PC-9 (cell line): Measurements from ENCODE around the gene MCTP1. TPM values are rescaled to one million over a fixed set of nuclear protein-coding genes. Genes with fewer than 3 reads are reported as not detected.

Experiments
- BruUV-seq: library from RNA; stranded (reverse); fragments of 400-500 nt; replicated peaks from 2 replicates; lab custom pipeline; 2021; lab: Mats Ljungman, UMichigan
- CTCF ChIA-PET: fragments of 300-600 bp; sonication (Branson Sonifier 250); formaldehyde crosslinking; loops from one replicate; lab custom pipeline; 2022; ENCODE audit warnings: antibody characterized with exemption; lab: Charles Lee
- POLR2A ChIA-PET: fragments of 300-600 bp; sonication (Branson Sonifier 250); formaldehyde crosslinking; loops from one replicate; lab custom pipeline; 2022; ENCODE audit warnings: antibody characterized with exemption; ENCODE audit not compliant: unreplicated experiment; lab: Charles Lee
- DNase-seq, 2 experiments: peaks; one replicate each; pipeline versions ENCODE4 v3.0.0 to v3.0.0-alpha.2; 2015 to 2022; ENCODE audit warnings: mixed read lengths in 1 of 2
- H2AFZ ChIP-seq: fragments of 200-600 bp; sonication (generic); 2 replicates; pipeline ENCODE4 v1.8.1; 2017; ENCODE audit warnings: antibody characterized with exemption
- H3F3A ChIP-seq: fragments of 200-600 bp; sonication (generic); 2 replicates; pipeline ENCODE4 v1.8.1; 2017; ENCODE audit warnings: antibody characterized with exemption, mild to moderate bottlenecking, low read depth; ENCODE audit not compliant: insufficient read depth
- H3K27ac ChIP-seq: fragments of 200-600 bp; sonication (generic); 2 replicates; pipeline ENCODE4 v1.6.1; 2016; ENCODE audit warnings: mixed run types
- H3K27me3 ChIP-seq: fragments of 200-600 bp; sonication (generic); 2 replicates; pipeline ENCODE4 v1.6.1; 2016; ENCODE audit warnings: low read depth, mixed run types; ENCODE audit not compliant: insufficient read depth
- H3K36me3 ChIP-seq: fragments of 200-600 bp; sonication (generic); 2 replicates; pipeline ENCODE4 v1.6.1; 2016; ENCODE audit warnings: low read depth, mixed run types
- H3K4me1 ChIP-seq: fragments of 200-600 bp; sonication (generic); replicated peaks from 2 replicates; pipeline ENCODE4 v1.6.1; 2016; ENCODE audit warnings: mixed run types; ENCODE audit not compliant: insufficient read depth
- H3K4me2 ChIP-seq: fragments of 200-600 bp; sonication (generic); 2 replicates; pipeline ENCODE4 v1.6.1; 2017; ENCODE audit warnings: mixed run types
- H3K4me3 ChIP-seq: fragments of 200-600 bp; sonication (generic); 2 replicates; pipeline ENCODE4 v1.6.1; 2016; ENCODE audit warnings: mixed run types
- H3K79me2 ChIP-seq: fragments of 200-600 bp; sonication (generic); 2 replicates; pipeline ENCODE4 v1.6.1; 2017; ENCODE audit warnings: low read depth, mixed run types
- H3K9me2 ChIP-seq: fragments of 200-600 bp; sonication (generic); 2 replicates; pipeline ENCODE4 v1.8.1; 2017; ENCODE audit warnings: mild to moderate bottlenecking; ENCODE audit not compliant: insufficient read depth
- H3K9me3 ChIP-seq: fragments of 200-600 bp; sonication (generic); 2 replicates; pipeline ENCODE4 v1.8.1; 2016; ENCODE audit warnings: low read depth; ENCODE audit not compliant: insufficient read depth
- H4K20me1 ChIP-seq: fragments of 200-600 bp; sonication (generic); 2 replicates; pipeline ENCODE4 v1.8.1; 2017; ENCODE audit not compliant: insufficient read depth
- CTCF ChIP-seq: fragments of 200-600 bp; sonication (generic); conservative IDR thresholded peaks from 2 replicates; pipeline ENCODE4 v1.6.1; 2017; ENCODE audit warnings: mixed run types, antibody characterized with exemption, mild to moderate bottlenecking, moderate library complexity
- EZH2 ChIP-seq: fragments of 200-600 bp; sonication (generic); IDR thresholded peaks from 2 replicates; pipeline ENCODE4 v1.8.0; 2017; ENCODE audit warnings: antibody characterized with exemption, low read depth
- intact Hi-C: fragments of 100-400 bp; cut with micrococcal nuclease; formaldehyde crosslinking; loops from one replicate; pipeline ENCODE4 v1.10.0; 2022; ENCODE audit not compliant: unreplicated experiment
- total RNA-seq: library from RNA; stranded (reverse); gene quantifications from 2 replicates; pipeline ENCODE4 v1.2.3, GENCODE V29; 2021

Gene MCTP1
- total RNA-seq, 1 experiment from 2014 or later = 3.9 TPM

- no TSS peak for BruUV-seq
- Histone ChIP-seq H4K20me1 (no peaks in the 10 kb centered on the region), H3K4me1 (no peaks in the 10 kb centered on the region), H3K9me3 (no peaks in the 10 kb centered on the region), H3K4me3 (no peak overlapping the region), H3K79me2 (no peaks in the 10 kb centered on the region), H2AFZ (no peak overlapping the region), H3K9me2 (no peaks in the 10 kb centered on the region), H3F3A (no peaks in the 10 kb centered on the region), H3K4me2 (no peak overlapping the region), H3K27ac (no peak overlapping the region), H3K36me3 (no peaks in the 10 kb centered on the region; the same call in 1 of the 2 replicates), H3K27me3 (no peaks in the 10 kb centered on the region)
- no peak for DNase-seq
- POLR2A ChIA-PET = no interaction called here
- CTCF ChIA-PET = no interaction called here
- intact Hi-C loops = no loop called here
- TF ChIP-seq EZH2 (no peak), CTCF (no peak)
Measured at GRCh38 chr5:94682814-94683520, 601.9 kb downstream of the MCTP1 start.

- Histone ChIP-seq H3K27ac (no peak overlapping the region), H3K27me3 (no peaks in the 10 kb centered on the region), H2AFZ (no peak overlapping the region), H3K9me2 (no peaks in the 10 kb centered on the region), H3K79me2 (no peaks in the 10 kb centered on the region), H3K4me1 (no peaks in the 10 kb centered on the region), H3K36me3 (peaks cover 5% of the 10 kb centered on the region), H3K4me3 (no peak overlapping the region), H3K9me3 (no peaks in the 10 kb centered on the region), H3K4me2 (no peak overlapping the region), H3F3A (no peaks in the 10 kb centered on the region), H4K20me1 (no peaks in the 10 kb centered on the region)
- ChIA-PET CTCF (no interaction called here), POLR2A (no interaction called here)
- BruUV-seq = no TSS peak
- DNase-seq = no peak
- TF ChIP-seq CTCF = no peak
- TF ChIP-seq EZH2 = no peak
- intact Hi-C loops = no loop called here
Measured at GRCh38 chr5:94675965-94676618, 608.8 kb downstream of the MCTP1 start.

- H3K27me3 ChIP-seq = no peaks in the 10 kb centered on the region
- ChIA-PET CTCF (no interaction called here), POLR2A (interaction anchor here (0.6 kb wide), 1 partner anchor 788 kb away, joined by 4 read pairs; no protein-coding TSS in a partner anchor)
- peaks cover 5% of the 10 kb centered on the region; the same call in 1 of the 2 replicates for H3K36me3 ChIP-seq
- no peak for DNase-seq
- H3K9me2 ChIP-seq = no peaks in the 10 kb centered on the region
- H3K79me2 ChIP-seq = no peaks in the 10 kb centered on the region
- H2AFZ ChIP-seq = no peak overlapping the region
- no peaks in the 10 kb centered on the region for H4K20me1 ChIP-seq
- no peaks in the 10 kb centered on the region for H3K4me1 ChIP-seq
- BruUV-seq = no TSS peak
- no peak overlapping the region for H3K4me2 ChIP-seq
- H3F3A ChIP-seq = no peaks in the 10 kb centered on the region
- no peaks in the 10 kb centered on the region for H3K9me3 ChIP-seq
- TF ChIP-seq EZH2 = no peak
- no peak for TF ChIP-seq CTCF
- intact Hi-C loops = no loop called here
- H3K4me3 ChIP-seq = no peak overlapping the region
- no peak overlapping the region for H3K27ac ChIP-seq
Measured at GRCh38 chr5:94674490-94675382, 610.2 kb downstream of the MCTP1 start.
